Activated naive CD4-positive, alpha-beta T cell treated with Interleukin-2 at 50 U/mL for 16 hours (primary cell): ENCODE measurements around the gene DYSF.

Source experiments
- DNase-seq: peaks from one replicate; pipeline ENCODE4 v3.0.0-alpha.2; 2020

DYSF gene

GRCh38 chr2:71682341-71682740 is 229.0 kb downstream of the DYSF start:
- DNase-seq = no peak

- DNase-seq = no peak
Measured at GRCh38 chr2:71683070-71683469, 229.7 kb downstream of the DYSF start.

- no peak for DNase-seq
Measured at GRCh38 chr2:71683666-71684065, 230.3 kb downstream of the DYSF start.

- no peak for DNase-seq
Measured at GRCh38 chr2:71684226-71685072, 231.1 kb downstream of the DYSF start.

- DNase-seq = no peak
Measured at GRCh38 chr2:71685073-71685848, 231.9 kb downstream of the DYSF start.

- no peak for DNase-seq
Measured at GRCh38 chr2:71685941-71686611, 232.7 kb downstream of the DYSF start.

- no peak for DNase-seq
Measured at GRCh38 chr2:71686781-71687180, 233.4 kb downstream of the DYSF start.

- DNase-seq = no peak
Measured at GRCh38 chr2:71687412-71687811, 234.1 kb downstream of the DYSF start.

GRCh38 chr2:71688530-71688929 is 235.2 kb downstream of the DYSF start:
- no peak for DNase-seq

GRCh38 chr2:71689393-71689792 is 236.0 kb downstream of the DYSF start:
- DNase-seq = no peak

- DNase-seq = no peak
Measured at GRCh38 chr2:71689968-71690834, 236.8 kb downstream of the DYSF start.

GRCh38 chr2:71690876-71691475 is 237.6 kb downstream of the DYSF start:
- DNase-seq = no peak

- DNase-seq = no peak
Measured at GRCh38 chr2:71691747-71692441, 238.5 kb downstream of the DYSF start.

- no peak for DNase-seq
Measured at GRCh38 chr2:71692621-71693277, 239.4 kb downstream of the DYSF start.

GRCh38 chr2:71693286-71694270 is 240.2 kb downstream of the DYSF start:
- DNase-seq = no peak

GRCh38 chr2:71694501-71695234 is 241.3 kb downstream of the DYSF start:
- no peak for DNase-seq

GRCh38 chr2:71695235-71696120 is 242.1 kb downstream of the DYSF start:
- no peak for DNase-seq

- no peak for DNase-seq
Measured at GRCh38 chr2:71696381-71696780, 243.0 kb downstream of the DYSF start.
